H1 (cell line): ENCODE results near the gene GPR137.
A peak's percentile ranks its signal among the peaks of the same experiment; 100 is the strongest.

Experiments used
- BRCA1 ChIP-seq: IDR thresholded peaks from 2 replicates; pipeline ENCODE4 v1.6.1; 2012; ENCODE audit warnings: low read depth, low read length, improper control_type of control experiment
- CEBPB ChIP-seq: IDR thresholded peaks from 2 replicates; pipeline ENCODE4 v1.6.1; 2012; ENCODE audit warnings: low read depth, low read length
- CHD2 ChIP-seq: IDR thresholded peaks from 2 replicates; pipeline ENCODE4 v1.6.1; 2012; ENCODE audit warnings: low read length, improper control_type of control experiment
- CREB1 ChIP-seq: IDR thresholded peaks from 2 replicates; pipeline ENCODE4 v1.6.1; 2012; ENCODE audit warnings: inconsistent platforms
- JUND ChIP-seq: IDR thresholded peaks from 2 replicates; pipeline ENCODE4 v1.6.1; 2011; ENCODE audit warnings: mild to moderate bottlenecking, improper control_type of control experiment, low read length
- POLR2AphosphoS5 ChIP-seq: IDR thresholded peaks from 2 replicates; pipeline ENCODE4 v1.6.1; 2011; ENCODE audit warnings: low read depth, low read length
- RAD21 ChIP-seq, 2 experiments: IDR thresholded peaks in 1 of 2; conservative IDR thresholded peaks in 1 of 2; 2 replicates each; pipeline ENCODE4 v1.6.1; 2011; ENCODE audit warnings: low read depth in 2 of 2, low read length in 2 of 2, improper control_type of control experiment in 1 of 2, inconsistent platforms in 1 of 2, mild to moderate bottlenecking in 1 of 2, moderate library complexity in 1 of 2
- SAP30 ChIP-seq: fragments of 300-600 bp; sonication (generic); IDR thresholded peaks from 2 replicates; pipeline ENCODE4 v1.7.1; 2012; ENCODE audit warnings: low read length, moderate library complexity, mild to moderate bottlenecking, inconsistent platforms; ENCODE audit not compliant: insufficient read depth, insufficient replicate concordance
- TF ChIP-seq, protein P1 (sequence below): IDR thresholded peaks from 2 replicates; pipeline ENCODE4 v1.6.1; 2012; ENCODE audit warnings: inconsistent platforms
- TF ChIP-seq, protein P2 (sequence below), 3 experiments: IDR thresholded peaks; 1 replicate in 2 of 3; 2 replicates in 1 of 3; pipeline versions ENCODE4 v1.5.1 to v1.6.1; 2011; ENCODE audit warnings: low read length in 3 of 3, mild to moderate bottlenecking in 3 of 3, inconsistent platforms in 2 of 3, low read depth in 1 of 3, moderate library complexity in 1 of 3; ENCODE audit not compliant: insufficient read depth in 1 of 3; ENCODE audit errors: control extremely low read depth in 1 of 3

DNA sequence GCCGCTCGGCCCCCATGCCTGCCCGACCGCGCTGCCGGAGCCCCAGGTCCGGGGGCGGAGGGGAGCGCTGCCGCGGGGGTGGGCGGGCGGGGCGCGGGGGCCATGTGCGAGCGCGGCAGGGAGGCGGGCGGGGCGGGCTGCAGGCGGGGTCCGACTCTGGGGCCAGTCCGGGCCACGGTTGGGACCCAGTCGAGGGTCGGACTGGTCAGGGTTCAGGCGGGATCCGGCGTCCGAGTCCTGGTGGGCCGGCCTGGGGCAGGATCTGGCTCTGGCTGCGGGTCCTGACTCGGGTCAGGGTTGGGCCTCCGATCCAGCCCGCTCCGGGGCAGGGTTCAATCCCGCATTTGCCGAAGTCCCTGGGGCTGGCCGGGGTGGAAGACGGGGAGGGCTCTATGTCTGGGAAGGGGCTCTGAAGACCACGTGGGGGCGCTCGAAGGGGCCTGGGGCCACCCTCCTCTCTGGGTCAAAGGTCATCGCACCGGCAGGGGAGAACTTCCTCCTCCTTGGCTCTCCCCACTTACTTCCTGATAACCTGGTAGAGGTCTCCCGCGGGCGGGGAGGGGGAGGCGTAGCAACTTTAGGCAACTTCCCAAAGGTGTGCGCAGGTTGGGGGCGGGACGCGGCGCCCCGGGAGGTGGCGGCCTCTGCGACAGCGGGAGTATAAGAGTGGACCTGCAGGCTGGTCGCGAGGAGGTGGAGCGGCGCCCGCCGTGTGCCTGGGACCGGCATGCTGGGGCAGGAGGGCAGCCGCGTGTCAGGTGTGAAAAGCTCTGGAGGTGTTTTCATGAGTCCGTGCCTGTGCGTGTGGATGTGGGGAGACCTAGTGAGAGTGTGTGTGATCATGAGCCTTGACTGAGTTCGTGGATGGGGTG is 20.3 kb downstream of the GPR137 start:
- TF ChIP-seq POLR2AphosphoS5 (0 out of 2 replicates have a peak, but pooled peaks have one; percentile 38), JUND (no peak), CEBPB (no peak), CREB1 (no peak), CHD2 (no peak), BRCA1 (no peak), RAD21 (IDR thresholded peaks at IDR 0.05 in 1 of 2, conservative IDR thresholded peaks at IDR 0.05 in 1 of 2; ENCODE audit: low read depth in 2 of 2, low read length in 2 of 2) (no peak; a peak in 1 of 4 replicates), SAP30 (no peak)
- TF ChIP-seq, protein P1, sequence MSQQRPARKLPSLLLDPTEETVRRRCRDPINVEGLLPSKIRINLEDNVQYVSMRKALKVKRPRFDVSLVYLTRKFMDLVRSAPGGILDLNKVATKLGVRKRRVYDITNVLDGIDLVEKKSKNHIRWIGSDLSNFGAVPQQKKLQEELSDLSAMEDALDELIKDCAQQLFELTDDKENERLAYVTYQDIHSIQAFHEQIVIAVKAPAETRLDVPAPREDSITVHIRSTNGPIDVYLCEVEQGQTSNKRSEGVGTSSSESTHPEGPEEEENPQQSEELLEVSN, result no peak
- TF ChIP-seq, protein P2, sequence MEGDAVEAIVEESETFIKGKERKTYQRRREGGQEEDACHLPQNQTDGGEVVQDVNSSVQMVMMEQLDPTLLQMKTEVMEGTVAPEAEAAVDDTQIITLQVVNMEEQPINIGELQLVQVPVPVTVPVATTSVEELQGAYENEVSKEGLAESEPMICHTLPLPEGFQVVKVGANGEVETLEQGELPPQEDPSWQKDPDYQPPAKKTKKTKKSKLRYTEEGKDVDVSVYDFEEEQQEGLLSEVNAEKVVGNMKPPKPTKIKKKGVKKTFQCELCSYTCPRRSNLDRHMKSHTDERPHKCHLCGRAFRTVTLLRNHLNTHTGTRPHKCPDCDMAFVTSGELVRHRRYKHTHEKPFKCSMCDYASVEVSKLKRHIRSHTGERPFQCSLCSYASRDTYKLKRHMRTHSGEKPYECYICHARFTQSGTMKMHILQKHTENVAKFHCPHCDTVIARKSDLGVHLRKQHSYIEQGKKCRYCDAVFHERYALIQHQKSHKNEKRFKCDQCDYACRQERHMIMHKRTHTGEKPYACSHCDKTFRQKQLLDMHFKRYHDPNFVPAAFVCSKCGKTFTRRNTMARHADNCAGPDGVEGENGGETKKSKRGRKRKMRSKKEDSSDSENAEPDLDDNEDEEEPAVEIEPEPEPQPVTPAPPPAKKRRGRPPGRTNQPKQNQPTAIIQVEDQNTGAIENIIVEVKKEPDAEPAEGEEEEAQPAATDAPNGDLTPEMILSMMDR (IDR thresholded peaks at IDR 0.05; ENCODE audit: control extremely low read depth in 1 of 3, insufficient read depth in 1 of 3, low read depth in 1 of 3, low read length in 3 of 3), result peak in 2 of 3 experiments; percentile 50 to 52; a peak in 3 of 4 replicates
